Measurements from ENCODE around the gene RPL31.
"Not testable (repeated sequence)": the region's sequence is repeated elsewhere in the genome, so short reads cannot be mapped to it uniquely, and the experiment has no call there.

RPL31 gene

GRCh38 chr2:101023327-101024107 is 21.4 kb downstream of the RPL31 start:
- no peak for DNase-seq (ENCODE audit: insufficient read length, low spot score)
- FAIRE-seq, result no peak

- no peak for DNase-seq (ENCODE audit: insufficient read length, low spot score)
- FAIRE-seq, result no peak
Measured at GRCh38 chr2:101025561-101025960, 23.5 kb downstream of the RPL31 start.

GRCh38 chr2:101026253-101026701 is 24.2 kb downstream of the RPL31 start:
- DNase-seq (ENCODE audit: insufficient read length, low spot score), result no peak
- FAIRE-seq, result no peak

GRCh38 chr2:101026923-101027469 is 24.9 kb downstream of the RPL31 start:
- FAIRE-seq (no peak), DNase-seq (ENCODE audit: insufficient read length, low spot score) (no peak)

- DNase-seq (ENCODE audit: insufficient read length, low spot score) (no peak), FAIRE-seq (no peak)
Measured at GRCh38 chr2:101027852-101028251, 25.8 kb downstream of the RPL31 start.

- DNase-seq (ENCODE audit: insufficient read length, low spot score), result no peak
- no peak for FAIRE-seq
Measured at GRCh38 chr2:101030866-101031554, 28.9 kb downstream of the RPL31 start.

GRCh38 chr2:101032084-101032776 is 30.1 kb downstream of the RPL31 start:
- no peak for FAIRE-seq

GRCh38 chr2:101036562-101036961 is 34.5 kb downstream of the RPL31 start:
- DNase-seq (ENCODE audit: insufficient read length, low spot score) (peak; percentile 25), FAIRE-seq (no peak)

More at GRCh38 chr2:101032084-101032776, 30.1 kb downstream of the RPL31 start:
- DNase-seq (ENCODE audit: insufficient read length, low spot score), result no peak

GRCh38 chr2:101037161-101037755 is 35.2 kb downstream of the RPL31 start:
- DNase-seq (ENCODE audit: insufficient read length, low spot score) (no peak), FAIRE-seq (no peak)

GRCh38 chr2:101038455-101039255 is 36.6 kb downstream of the RPL31 start:
- FAIRE-seq (no peak), DNase-seq (ENCODE audit: insufficient read length, low spot score) (peak; percentile 29)

GRCh38 chr2:101040072-101040471 is 38.0 kb downstream of the RPL31 start:
- DNase-seq (ENCODE audit: insufficient read length, low spot score) (no peak), FAIRE-seq (no peak)

- DNase-seq (ENCODE audit: insufficient read length, low spot score) (no peak), FAIRE-seq (no peak)
Measured at GRCh38 chr2:101040761-101041160, 38.7 kb downstream of the RPL31 start.

GRCh38 chr2:101041413-101041812 is 39.3 kb downstream of the RPL31 start:
- no peak for DNase-seq (ENCODE audit: insufficient read length, low spot score)
- FAIRE-seq, result no peak

- DNase-seq (ENCODE audit: insufficient read length, low spot score) (no peak), FAIRE-seq (no peak)
Measured at GRCh38 chr2:101045330-101045729, 43.2 kb downstream of the RPL31 start.

- FAIRE-seq (no peak), DNase-seq (ENCODE audit: insufficient read length, low spot score) (no peak)
Measured at GRCh38 chr2:101047075-101047766, 45.1 kb downstream of the RPL31 start.

GRCh38 chr2:101047774-101048173 is 45.7 kb downstream of the RPL31 start:
- FAIRE-seq (no peak), DNase-seq (ENCODE audit: insufficient read length, low spot score) (no peak)

GRCh38 chr2:101048756-101049155 is 46.7 kb downstream of the RPL31 start:
- FAIRE-seq (no peak), DNase-seq (ENCODE audit: insufficient read length, low spot score) (no peak)

GRCh38 chr2:101050886-101051285 is 48.8 kb downstream of the RPL31 start:
- FAIRE-seq; DNase-seq (ENCODE audit: insufficient read length, low spot score): not testable (repeated sequence)

GRCh38 chr2:101052147-101052546 is 50.1 kb downstream of the RPL31 start:
- DNase-seq (ENCODE audit: insufficient read length, low spot score) (no peak), FAIRE-seq (no peak)
